ENCODE results near the gene ZDHHC11.
"Not testable (repeated sequence)": the region's sequence is repeated elsewhere in the genome, so short reads cannot be mapped to it uniquely, and the experiment has no call there.

- not testable (repeated sequence) for TF ChIP-seq REST (IDR thresholded peaks at IDR 0.05; ENCODE audit: unreplicated experiment); CTCF (conservative IDR thresholded peaks at IDR 0.05; ENCODE audit: low read depth in 2 of 2)
Observed at GRCh38 chr5:772547-772890, 78.3 kb downstream of the ZDHHC11 start.
